MCF 10A (cell line): ENCODE data around the gene CPXM1. TPM values are rescaled to one million over a fixed set of nuclear protein-coding genes. Genes with fewer than 3 reads are reported as not detected.
A peak's percentile ranks its signal among the peaks of the same experiment; 100 is the strongest.

Experiments
- Bru-seq: library from RNA; stranded (reverse); fragments of 400-500 nt; gene quantifications from one replicate; lab custom pipeline; 2021; lab: Mats Ljungman, UMichigan
- BruChase-seq, 2 experiments: library from RNA; stranded (reverse); fragments of 400-500 nt; gene quantifications; one replicate each; lab custom pipeline; 2021; lab: Mats Ljungman, UMichigan
- BruUV-seq: library from RNA; stranded (reverse); fragments of 400-500 nt; replicated peaks from 2 replicates; lab custom pipeline; 2021; lab: Mats Ljungman, UMichigan
- CTCF ChIA-PET: fragments of 300-600 bp; sonication (Branson Sonifier 250); formaldehyde crosslinking; extraction: SDS; loops from one replicate; lab custom pipeline; 2021; ENCODE audit warnings: antibody characterized with exemption, inconsistent platforms; lab: Yijun Ruan, JAX
- POLR2A ChIA-PET: fragments of 300-600, 350-650 bp; sonication (Branson Sonifier 250); formaldehyde crosslinking; extraction: SDS; loops from one replicate; lab custom pipeline; 2020; ENCODE audit warnings: antibody characterized with exemption, inconsistent platforms; lab: Yijun Ruan, JAX
- DNase-seq: peaks from one replicate; pipeline ENCODE4 v3.0.0-alpha.2; 2018; ENCODE audit not compliant: unreplicated experiment
- H3K27ac Mint-ChIP-seq: one replicate; pipeline ENCODE4 v1.8.0; 2022; ENCODE audit warnings: mild to moderate bottlenecking, low read depth, mixed read lengths; ENCODE audit not compliant: unreplicated experiment
- H3K27me3 Mint-ChIP-seq: one replicate; pipeline ENCODE4 v1.8.0; 2022; ENCODE audit warnings: mixed read lengths; ENCODE audit not compliant: insufficient read depth, unreplicated experiment
- H3K36me3 Mint-ChIP-seq: one replicate; pipeline ENCODE4 v1.8.0; 2022; ENCODE audit warnings: mild to moderate bottlenecking, moderate library complexity, mixed read lengths; ENCODE audit not compliant: insufficient read depth, unreplicated experiment
- H3K4me1 Mint-ChIP-seq: one replicate; pipeline ENCODE4 v1.8.0; 2022; ENCODE audit warnings: mixed read lengths; ENCODE audit not compliant: insufficient read depth, unreplicated experiment
- H3K4me3 Mint-ChIP-seq: one replicate; pipeline ENCODE4 v1.8.0; 2022; ENCODE audit warnings: mild to moderate bottlenecking, moderate library complexity, mixed read lengths; ENCODE audit not compliant: unreplicated experiment
- H3K9me3 Mint-ChIP-seq: one replicate; pipeline ENCODE4 v1.8.0; 2022; ENCODE audit warnings: mixed read lengths; ENCODE audit not compliant: unreplicated experiment
- CTCF ChIP-seq: fragments of 200-600 bp; IDR thresholded peaks from one replicate; pipeline ENCODE4 v1.8.0; 2022; ENCODE audit warnings: antibody characterized with exemption, mild to moderate bottlenecking; ENCODE audit not compliant: unreplicated experiment
- intact Hi-C: fragments of 100-400 bp; cut with micrococcal nuclease; formaldehyde crosslinking; loops from 2 replicates; pipeline ENCODE4 v1.14.1; 2022
- long read RNA-seq: library from polyadenylated mRNA; stranded (forward); transcript quantifications from one replicate; pipeline ENCODE4 v2.0.0, GENCODE V29; 2022
- total RNA-seq: library from RNA; stranded (reverse); gene quantifications from 2 replicates; pipeline ENCODE4 v1.2.3, GENCODE V29; 2022

The CPXM1 gene
- total RNA-seq (not detected in 2 replicates), Bru-seq, nascent RNA (not detected), BruChase-seq, experiment 1, labeled RNA remaining after a 6-hour chase (not detected), BruChase-seq, experiment 2, labeled RNA remaining after a 2-hour chase (not detected)
- long read RNA-seq = 0 reads

- H3K27ac Mint-ChIP-seq = no peak within 1 kb of the TSS
- CTCF ChIA-PET = no interaction called here
- DNase-seq = no peak
- peaks cover 5% of the 10 kb centered on the region for H3K4me1 Mint-ChIP-seq
- intact Hi-C loops = no loop called here
- POLR2A ChIA-PET = no interaction called here
- H3K36me3 Mint-ChIP-seq = no peaks in the 10 kb centered on the region
- H3K27me3 Mint-ChIP-seq = peaks cover 49% of the 10 kb centered on the region
- TF ChIP-seq CTCF = no peak
- H3K4me3 Mint-ChIP-seq = no peak within 1 kb of the TSS
- BruUV-seq = no TSS peak
- no peaks in the 10 kb centered on the region for H3K9me3 Mint-ChIP-seq
Measured at GRCh38 chr20:2800521-2801285, at the start of gene CPXM1. TSS of gene CPXM1 (minus strand) at chr20:2800627. CDS start at chr20:2800572, 55 bp downstream.

GRCh38 chr20:2849529-2849928, 49.1 kb upstream of the CPXM1 start:
- ChIA-PET POLR2A (interaction anchor here (1.0 to 1.3 kb wide), 2 partner anchors 9 to 16 kb away, joined by 3 read pairs; partner anchors contain the start of genes PCED1A and VPS16), CTCF (interaction anchor here (0.6 to 0.8 kb wide), 4 partner anchors 9 to 175 kb away, joined by 3 to 4 read pairs (median 4); no protein-coding TSS in a partner anchor)
- Mint-ChIP-seq H3K9me3 (no peaks in the 10 kb centered on the region), H3K4me1 (peaks cover 3% of the 10 kb centered on the region), H3K4me3 (no peak overlapping the region), H3K27ac (no peak overlapping the region), H3K27me3 (no peaks in the 10 kb centered on the region), H3K36me3 (peaks cover 4% of the 10 kb centered on the region)
- no peak for DNase-seq
- BruUV-seq = no TSS peak
- no peak for TF ChIP-seq CTCF
- intact Hi-C loops = no loop called here

GRCh38 chr20:2847802-2848201, 47.4 kb upstream of the CPXM1 start:
- Mint-ChIP-seq H3K27ac (no peak overlapping the region), H3K9me3 (no peaks in the 10 kb centered on the region), H3K27me3 (no peaks in the 10 kb centered on the region), H3K36me3 (peaks cover 4% of the 10 kb centered on the region), H3K4me1 (peaks cover 6% of the 10 kb centered on the region), H3K4me3 (no peak overlapping the region)
- TF ChIP-seq CTCF = no peak
- ChIA-PET POLR2A (no interaction called here), CTCF (interaction anchor here (0.6 kb wide), 1 partner anchor 8 kb away, joined by 3 read pairs; no protein-coding TSS in a partner anchor)
- no peak for DNase-seq
- BruUV-seq = no TSS peak
- intact Hi-C loops = no loop called here

- H3K9me3 Mint-ChIP-seq = no peaks in the 10 kb centered on the region
- CTCF ChIA-PET = no interaction called here
- H3K36me3 Mint-ChIP-seq = peaks cover 4% of the 10 kb centered on the region
- no peak for DNase-seq
- peak overlapping the region; percentile 57 for H3K27ac Mint-ChIP-seq
- intact Hi-C loops = no loop called here
- no TSS peak for BruUV-seq
- H3K27me3 Mint-ChIP-seq = no peaks in the 10 kb centered on the region
- POLR2A ChIA-PET = interaction anchor here (0.6 kb wide), 1 partner anchor 310 kb away, joined by 4 read pairs; no protein-coding TSS in a partner anchor
- H3K4me3 Mint-ChIP-seq = no peak overlapping the region
- peaks cover 6% of the 10 kb centered on the region for H3K4me1 Mint-ChIP-seq
- TF ChIP-seq CTCF = no peak
Measured at GRCh38 chr20:2846698-2847097, 46.3 kb upstream of the CPXM1 start.
